Stomach (tissue), 9 donors: ENCODE data around the gene ATXN10. TPM values are rescaled to one million over a fixed set of nuclear protein-coding genes. Genes with fewer than 3 reads are reported as not detected.

Experiments
- DNase-seq, 2 donors: peaks; one replicate each; pipeline versions ENCODE4 v3.0.0 to v3.0.0-alpha.2; 2013 to 2019
- H3K27ac ChIP-seq, 5 donors: fragments of 200-600 bp in 4 of 5; sonication (generic) in 4 of 5; one replicate each; pipeline ENCODE4 v1.5.1; 2013 to 2019; ENCODE audit warnings: mild to moderate bottlenecking in 1 of 5, moderate library complexity in 1 of 5
- H3K27me3 ChIP-seq, 3 donors: fragments of 200-600 bp; sonication (generic); one replicate each; pipeline ENCODE4 v1.5.1; 2017 to 2019; ENCODE audit warnings: mixed run types in 1 of 3
- H3K36me3 ChIP-seq, 4 donors: fragments of 200-600 bp; sonication (generic); 1 replicate in 3 of 4; 2 replicates in 1 of 4; pipeline ENCODE4 v1.5.1; 2016 to 2019
- H3K4me1 ChIP-seq, 4 donors: fragments of 200-600 bp; sonication (generic); one replicate each; pipeline ENCODE4 v1.5.1; 2016 to 2019
- H3K4me3 ChIP-seq, 4 donors: fragments of 200-600 bp; sonication (generic) in 3 of 4; one replicate each; pipeline ENCODE4 v1.5.1; 2016 to 2019; ENCODE audit warnings: mild to moderate bottlenecking in 1 of 4
- H3K9me3 ChIP-seq, 4 donors: fragments of 200-600 bp; sonication (generic); one replicate each; pipeline ENCODE4 v1.5.1; 2016 to 2019
- EP300 ChIP-seq: sonication (generic); formaldehyde crosslinking; IDR thresholded peaks from one replicate; pipeline ENCODE4 v1.6.1; 2017; ENCODE audit warnings: antibody characterized with exemption
- POLR2A ChIP-seq, 4 donors: fragments of 450-650 bp; IDR thresholded peaks; one replicate each; pipeline ENCODE4 v1.6.1; 2016; ENCODE audit warnings: antibody characterized with exemption in 4 of 4, control low read depth in 2 of 4, mild to moderate bottlenecking in 1 of 4, moderate library complexity in 1 of 4
- POLR2AphosphoS5 ChIP-seq, 3 donors: sonication (generic); formaldehyde crosslinking; IDR thresholded peaks; one replicate each; pipeline ENCODE4 v1.6.1; 2016; ENCODE audit warnings: antibody characterized with exemption in 3 of 3
- WGBS, 5 donors: extraction: QIAGEN DNeasy Blood & Tissue Kit in 3 of 5; methylation state at CpG; one replicate each; pipeline versions ENCODE4 v1.1.5 to v1.1.7; 2013 to 2018; 5-methylcytosine and 5-hydroxymethylcytosine counted together
- intact Hi-C: fragments of 100-400 bp; cut with DNase I; formaldehyde crosslinking; loops from one replicate; pipeline ENCODE4 v1.15.1; 2023; ENCODE audit warnings: low total_unique reads
- polyA plus RNA-seq, 3 donors: library from polyadenylated mRNA; stranded (reverse); fragments of 200-250 nt; gene quantifications; one replicate each; pipeline ENCODE4 v1.2.3, GENCODE V29; 2013
- total RNA-seq, 5 donors: library from RNA; depleted of rRNA; stranded (reverse); fragments of >200 nt; gene quantifications; one replicate each; pipeline versions ENCODE4 v1.1.0 to v1.2.3, GENCODE V29; 2014 to 2016
- TF ChIP-seq, protein P1 (sequence below), 7 experiments: fragments of 450-650 bp in 4 of 7; fragments of 200-600 bp in 3 of 7; sonication (generic) in 3 of 7; IDR thresholded peaks; one replicate each; pipeline ENCODE4 v1.5.1; 2016 to 2019; ENCODE audit warnings: antibody characterized with exemption in 7 of 7, control low read depth in 2 of 7, mild to moderate bottlenecking in 1 of 7
- donor health status: healthy with polysubstance abuse.
- donor health status: Bipolar disorder and iron deficiency.
- donor health status: healthy.

Gene ATXN10
- total and polyA plus RNA-seq, 8 donors = 36.5 to 171 (median 89.4) TPM

DNA sequence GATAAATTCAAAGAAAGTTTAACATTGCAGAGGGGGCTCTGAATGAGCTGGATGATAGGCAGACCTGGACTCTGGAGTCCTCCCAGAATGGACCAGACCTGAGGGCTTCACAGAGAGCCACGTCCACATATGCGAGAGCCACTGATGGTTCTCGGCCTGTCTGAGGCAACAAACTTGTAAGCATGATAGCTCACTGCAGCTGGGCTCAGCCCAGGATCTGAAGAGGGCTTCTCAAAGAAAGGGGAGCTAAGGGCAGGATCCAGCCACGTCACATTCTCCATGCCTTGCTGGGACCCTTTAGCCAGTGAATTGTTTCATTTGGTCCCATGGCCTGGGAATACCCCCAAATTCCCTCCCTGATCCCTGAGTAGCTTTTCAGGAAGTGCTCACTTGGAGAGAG, 98.9 kb downstream of the ATXN10 start:
- WGBS, 5 donors = 73 to 100% (median 78%) methylated on average over 3 to 4 of the region's 4 CpGs
- H3K36me3 ChIP-seq = peaks cover 0 to 11% (median 4%) of the 10 kb centered on the region in 4 donors
- H3K4me1 ChIP-seq = no peaks in the 10 kb centered on the region
- no peak overlapping the region for H3K4me3 ChIP-seq
- peaks cover 0 to 4% (median 0%) of the 10 kb centered on the region in 4 donors for H3K9me3 ChIP-seq
- H3K27me3 ChIP-seq = no peaks in the 10 kb centered on the region
- TF ChIP-seq, protein P1, sequence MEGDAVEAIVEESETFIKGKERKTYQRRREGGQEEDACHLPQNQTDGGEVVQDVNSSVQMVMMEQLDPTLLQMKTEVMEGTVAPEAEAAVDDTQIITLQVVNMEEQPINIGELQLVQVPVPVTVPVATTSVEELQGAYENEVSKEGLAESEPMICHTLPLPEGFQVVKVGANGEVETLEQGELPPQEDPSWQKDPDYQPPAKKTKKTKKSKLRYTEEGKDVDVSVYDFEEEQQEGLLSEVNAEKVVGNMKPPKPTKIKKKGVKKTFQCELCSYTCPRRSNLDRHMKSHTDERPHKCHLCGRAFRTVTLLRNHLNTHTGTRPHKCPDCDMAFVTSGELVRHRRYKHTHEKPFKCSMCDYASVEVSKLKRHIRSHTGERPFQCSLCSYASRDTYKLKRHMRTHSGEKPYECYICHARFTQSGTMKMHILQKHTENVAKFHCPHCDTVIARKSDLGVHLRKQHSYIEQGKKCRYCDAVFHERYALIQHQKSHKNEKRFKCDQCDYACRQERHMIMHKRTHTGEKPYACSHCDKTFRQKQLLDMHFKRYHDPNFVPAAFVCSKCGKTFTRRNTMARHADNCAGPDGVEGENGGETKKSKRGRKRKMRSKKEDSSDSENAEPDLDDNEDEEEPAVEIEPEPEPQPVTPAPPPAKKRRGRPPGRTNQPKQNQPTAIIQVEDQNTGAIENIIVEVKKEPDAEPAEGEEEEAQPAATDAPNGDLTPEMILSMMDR (IDR thresholded peaks at IDR 0.05) = no peak
- TF ChIP-seq POLR2A (IDR thresholded peaks at IDR 0.05) (no peak), EP300 (no peak), POLR2AphosphoS5 (IDR thresholded peaks at IDR 0.05) (no peak)
- intact Hi-C loops = no loop called here
- no peak overlapping the region for H3K27ac ChIP-seq
- no peak for DNase-seq

DNA sequence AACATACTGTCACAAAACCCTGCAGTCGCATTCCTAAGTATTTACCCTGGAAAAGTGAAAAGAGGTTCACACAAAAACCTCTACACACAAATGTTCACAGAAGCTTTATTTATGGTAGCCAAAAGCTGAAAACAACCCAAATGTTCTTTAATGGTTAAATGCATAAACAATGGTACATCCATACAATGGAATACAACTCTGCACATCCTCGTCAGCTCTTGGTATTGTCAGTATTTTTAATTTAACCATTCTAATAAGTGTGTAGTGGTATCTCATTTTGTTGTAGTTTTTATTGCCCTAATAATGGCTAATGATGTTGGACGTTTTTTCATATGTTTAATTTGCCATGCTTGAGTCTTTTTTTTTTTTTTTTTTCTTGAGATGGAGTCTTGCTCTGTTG, 99.4 kb downstream of the ATXN10 start:
- peaks cover 0 to 4% (median 0%) of the 10 kb centered on the region in 4 donors for H3K9me3 ChIP-seq
- WGBS, 5 donors = 93 to 99% (median 97%) methylated on average over 3 of the region's 3 CpGs
- H3K4me1 ChIP-seq = no peaks in the 10 kb centered on the region
- DNase-seq = no peak
- no peak for TF ChIP-seq POLR2AphosphoS5 (IDR thresholded peaks at IDR 0.05)
- no peak for TF ChIP-seq POLR2A (IDR thresholded peaks at IDR 0.05)
- TF ChIP-seq, protein P1 (IDR thresholded peaks at IDR 0.05) = no peak
- no peak for TF ChIP-seq EP300
- no peak overlapping the region for H3K4me3 ChIP-seq
- intact Hi-C loops = no loop called here
- H3K27ac ChIP-seq = no peak overlapping the region
- peaks cover 0 to 11% (median 4%) of the 10 kb centered on the region in 4 donors for H3K36me3 ChIP-seq
- H3K27me3 ChIP-seq = no peaks in the 10 kb centered on the region

DNA sequence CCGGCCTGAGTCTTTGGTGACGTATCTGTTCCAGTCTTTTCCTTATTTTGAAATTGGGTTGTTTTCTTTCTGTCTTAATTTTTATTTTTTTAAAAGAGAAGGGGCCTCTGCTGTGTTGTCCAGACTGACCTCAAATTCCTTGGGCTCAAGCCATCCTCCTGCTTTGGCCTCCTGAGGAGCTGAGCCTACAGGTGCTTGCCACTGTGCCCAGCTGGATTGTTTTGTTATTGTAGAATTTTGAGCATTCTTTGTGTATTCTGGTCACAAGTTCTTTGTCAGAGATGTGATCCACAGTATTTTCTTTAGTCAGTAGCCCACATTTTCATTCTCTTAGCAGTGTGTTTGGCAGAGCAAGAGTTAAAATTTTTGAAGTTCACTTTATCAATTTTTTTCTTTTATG, 100.1 kb downstream of the ATXN10 start:
- TF ChIP-seq, protein P1 (IDR thresholded peaks at IDR 0.05) = no peak
- TF ChIP-seq POLR2AphosphoS5 (IDR thresholded peaks at IDR 0.05) = no peak
- TF ChIP-seq EP300 = no peak
- TF ChIP-seq POLR2A (IDR thresholded peaks at IDR 0.05) = no peak
- H3K36me3 ChIP-seq = peaks cover 0 to 11% (median 4%) of the 10 kb centered on the region in 4 donors
- no peak for DNase-seq
- peaks cover 0 to 4% (median 0%) of the 10 kb centered on the region in 4 donors for H3K9me3 ChIP-seq
- H3K27me3 ChIP-seq = no peaks in the 10 kb centered on the region
- intact Hi-C loops = no loop called here
- 92 to 100% (median 96%) methylated on average over 2 of the region's 2 CpGs for WGBS, 5 donors
- no peak overlapping the region for H3K4me3 ChIP-seq
- no peak overlapping the region for H3K27ac ChIP-seq
- no peaks in the 10 kb centered on the region for H3K4me1 ChIP-seq

DNA sequence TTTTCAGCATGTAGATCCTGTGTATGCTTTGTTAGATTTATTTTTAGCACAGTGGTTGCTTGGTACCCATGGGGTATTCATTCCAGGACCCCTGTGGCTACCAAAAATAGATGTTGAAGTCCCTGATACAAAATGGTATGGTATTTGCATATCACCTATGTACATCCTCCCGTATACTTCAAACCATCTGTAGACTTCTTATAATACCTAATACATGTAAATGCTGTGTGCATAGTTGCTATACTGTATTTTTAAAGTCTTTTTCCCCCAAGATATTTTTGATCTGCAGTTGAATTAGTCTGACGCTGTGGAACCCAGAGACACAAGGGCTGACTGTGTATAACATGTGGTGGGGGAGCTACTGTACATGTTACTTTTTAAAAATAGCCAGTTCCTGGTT, 101.1 kb downstream of the ATXN10 start:
- 81 to 94% (median 92%) methylated on average over 2 of the region's 2 CpGs for WGBS, 5 donors
- no peaks in the 10 kb centered on the region for H3K27me3 ChIP-seq
- peaks cover 0 to 5% (median 0%) of the 10 kb centered on the region in 4 donors for H3K4me1 ChIP-seq
- H3K27ac ChIP-seq = no peak overlapping the region
- no peak for DNase-seq
- H3K9me3 ChIP-seq = peaks cover 0 to 4% (median 0%) of the 10 kb centered on the region in 4 donors
- peaks cover 0 to 11% (median 4%) of the 10 kb centered on the region in 4 donors for H3K36me3 ChIP-seq
- no peak overlapping the region for H3K4me3 ChIP-seq
- TF ChIP-seq POLR2AphosphoS5 (IDR thresholded peaks at IDR 0.05) = no peak
- no peak for TF ChIP-seq POLR2A (IDR thresholded peaks at IDR 0.05)
- TF ChIP-seq EP300 = no peak
- TF ChIP-seq, protein P1 (IDR thresholded peaks at IDR 0.05) = no peak
- intact Hi-C loops = no loop called here
